GM12878 (cell line): ENCODE measurements around the gene CCDC120. TPM values are rescaled to one million over a fixed set of nuclear protein-coding genes. Genes with fewer than 3 reads are reported as not detected.

Experiments
- BCL11A ChIP-seq: IDR thresholded peaks from 2 replicates; pipeline ENCODE4 v1.6.1; 2011; ENCODE audit warnings: low read depth, low read length
- BHLHE40 ChIP-seq, 2 experiments: fragments of 450-650 bp in 1 of 2; IDR thresholded peaks; 2 replicates each; pipeline ENCODE4 v1.6.1; 2011 to 2017; ENCODE audit warnings: low read depth in 2 of 2, borderline replicate concordance in 1 of 2, improper control_type of control experiment in 1 of 2, low read length in 1 of 2, mild to moderate bottlenecking in 1 of 2
- CREB1 ChIP-seq: IDR thresholded peaks from 2 replicates; pipeline ENCODE4 v1.6.1; 2012; ENCODE audit warnings: low read depth, mild to moderate bottlenecking, inconsistent platforms
- CREM ChIP-seq: IDR thresholded peaks from 2 replicates; pipeline ENCODE4 v1.6.1; 2014; ENCODE audit warnings: antibody characterized with exemption, low read depth
- FOXM1 ChIP-seq: IDR thresholded peaks from 2 replicates; pipeline ENCODE4 v1.6.1; 2012; ENCODE audit warnings: low read depth, mild to moderate bottlenecking, inconsistent platforms, low read length, moderate library complexity
- GABPA ChIP-seq: IDR thresholded peaks from 2 replicates; pipeline ENCODE4 v1.6.1; 2014; ENCODE audit warnings: antibody characterized with exemption, low read depth, mild to moderate bottlenecking, inconsistent platforms
- GATAD2B ChIP-seq: fragments of 450-650 bp; conservative IDR thresholded peaks from 2 replicates; pipeline ENCODE4 v1.6.1; 2017; ENCODE audit warnings: low read depth, mild to moderate bottlenecking, moderate library complexity
- HDAC6 ChIP-seq: fragments of 200-600 bp; sonication (generic); IDR thresholded peaks from one replicate; pipeline ENCODE4 v1.8.0; 2017; ENCODE audit warnings: antibody characterized with exemption; ENCODE audit not compliant: unreplicated experiment
- IKZF2 ChIP-seq, 2 experiments: fragments of 450-650 bp; IDR thresholded peaks; 2 replicates each; pipeline ENCODE4 v1.6.1; 2017; ENCODE audit warnings: mild to moderate bottlenecking in 2 of 2, moderate library complexity in 2 of 2
- IRF3 ChIP-seq: fragments of 450-650 bp; IDR thresholded peaks from 2 replicates; pipeline ENCODE4 v1.6.1; 2014; ENCODE audit warnings: mild to moderate bottlenecking
- JUNB ChIP-seq: IDR thresholded peaks from 2 replicates; pipeline ENCODE4 v1.6.1; 2016; ENCODE audit warnings: antibody characterized with exemption, mild to moderate bottlenecking
- KAT2A ChIP-seq: conservative IDR thresholded peaks from 2 replicates; pipeline ENCODE4 v1.6.1; 2011; ENCODE audit warnings: low read depth, low read length; ENCODE audit not compliant: control insufficient read depth
- MEF2A ChIP-seq: IDR thresholded peaks from 2 replicates; pipeline ENCODE4 v1.6.1; 2011; ENCODE audit warnings: low read depth, mild to moderate bottlenecking, low read length, moderate library complexity; ENCODE audit not compliant: insufficient read depth
- NFIC ChIP-seq: IDR thresholded peaks from 2 replicates; pipeline ENCODE4 v1.6.1; 2012; ENCODE audit warnings: low read depth, mild to moderate bottlenecking, inconsistent platforms, low read length, moderate library complexity
- NFYA ChIP-seq: IDR thresholded peaks from 2 replicates; pipeline ENCODE4 v1.6.1; 2011; ENCODE audit warnings: low read depth, mild to moderate bottlenecking, low read length, improper control_type of control experiment, borderline replicate concordance
- POLR2A ChIP-seq: IDR thresholded peaks from 2 replicates; pipeline ENCODE4 v1.6.1; 2011; ENCODE audit warnings: low read depth, mild to moderate bottlenecking, low read length
- POU2F2 ChIP-seq: IDR thresholded peaks from 3 replicates; pipeline ENCODE4 v1.6.1; 2011; ENCODE audit warnings: low read depth, mild to moderate bottlenecking, low read length, borderline replicate concordance
- RUNX3 ChIP-seq: IDR thresholded peaks from 2 replicates; pipeline ENCODE4 v1.6.1; 2012; ENCODE audit warnings: low read length, inconsistent platforms
- SIN3A ChIP-seq: IDR thresholded peaks from 2 replicates; pipeline ENCODE4 v1.6.1; 2012; ENCODE audit warnings: low read depth, low read length, improper control_type of control experiment
- SMAD5 ChIP-seq: IDR thresholded peaks from 2 replicates; pipeline ENCODE4 v1.6.1; 2016; ENCODE audit warnings: antibody characterized with exemption, low read depth
- SMC3 ChIP-seq: IDR thresholded peaks from 2 replicates; pipeline ENCODE4 v1.6.1; 2011; ENCODE audit warnings: low read length, improper control_type of control experiment, borderline replicate concordance
- SP1 ChIP-seq: IDR thresholded peaks from one replicate; pipeline ENCODE4 v1.6.1; 2011; ENCODE audit warnings: low read depth, low read length
- STAT3 ChIP-seq: IDR thresholded peaks from 2 replicates; pipeline ENCODE4 v1.6.1; 2011; ENCODE audit warnings: low read depth, low read length, improper control_type of control experiment
- TAF1 ChIP-seq: IDR thresholded peaks from 2 replicates; pipeline ENCODE4 v1.6.1; 2011; ENCODE audit warnings: mild to moderate bottlenecking, low read depth, low read length, borderline replicate concordance
- TCF7 ChIP-seq: IDR thresholded peaks from 2 replicates; pipeline ENCODE4 v1.6.1; 2014; ENCODE audit warnings: antibody characterized with exemption, borderline replicate concordance
- ZNF24 ChIP-seq: fragments of 450-650 bp; IDR thresholded peaks from 2 replicates; pipeline ENCODE4 v1.6.1; 2017; ENCODE audit warnings: antibody characterized with exemption, mild to moderate bottlenecking
- polyA plus RNA-seq, 11 experiments: library from polyadenylated mRNA; depleted of rRNA in 4 of 11; unstranded in 6 of 11; stranded (reverse) in 5 of 11; fragments of >200 nt; fragmentation: Nextera tagmentation in 4 of 11; fragmentation: Illumina TruSeq in 1 of 11; extraction: Ambion mirVana in 4 of 11; extraction: Trizol in 1 of 11; gene quantifications; 1 replicate in 1 of 11; 2 replicates in 10 of 11; pipeline versions ENCODE4 v1.2.1 to v1.2.3, GENCODE V29; 2011 to 2016; ENCODE audit warnings: inconsistent platforms in 2 of 11, missing spikeins in 2 of 11, low read depth in 1 of 11
- total RNA-seq, 4 experiments: library from RNA; depleted of rRNA in 3 of 4; stranded (reverse); fragments of >200 nt in 3 of 4; fragmentation: Illumina TruSeq in 1 of 4; extraction: Trizol in 1 of 4; gene quantifications; 2 replicates each; pipeline versions ENCODE4 v1.2.1 to v1.2.3, GENCODE V29; 2013 to 2021
- TF ChIP-seq, protein P1 (sequence below): IDR thresholded peaks from 2 replicates; pipeline ENCODE4 v1.6.1; 2011; ENCODE audit warnings: mild to moderate bottlenecking, low read depth, low read length, moderate library complexity; ENCODE audit not compliant: insufficient replicate concordance
- TF ChIP-seq, protein P2 (sequence below): IDR thresholded peaks from 2 replicates; pipeline ENCODE4 v1.6.1; 2012; ENCODE audit warnings: mild to moderate bottlenecking, low read depth, low read length

CCDC120 gene
- total and polyA plus RNA-seq, 10 of the 15 experiments (the other 5 are each of a cell fraction or from before 2014, with no cell fraction given), result 0.11 to 4.1 (median 0.76) TPM

- TF ChIP-seq NFYA (no peak), POLR2A (peak; percentile 45), STAT3 (no peak), JUNB (no peak), GATAD2B (no peak), TAF1 (peak; percentile 52; the same call in 1 of the 2 replicates), CREM (peak; percentile 54; the same call in 1 of the 2 replicates), GABPA (peak; percentile 33; the same call in 1 of the 2 replicates), SP1 (peak; percentile 73), POU2F2 (no peak), SMAD5 (no peak), KAT2A (no peak), HDAC6 (no peak), SMC3 (peak; percentile 43; the same call in 1 of the 2 replicates), NFIC (no peak), MEF2A (no peak), RUNX3 (peak; percentile 31; the same call in 1 of the 2 replicates), SIN3A (no peak), IKZF2 (IDR thresholded peaks at IDR 0.05) (0 out of 4 replicates have a peak, but pooled peaks of 1 of the 2 experiments have one; percentile 22), TCF7 (no peak), FOXM1 (no peak), IRF3 (no peak), CREB1 (peak; percentile 86), ZNF24 (no peak), BHLHE40 (IDR thresholded peaks at IDR 0.05; ENCODE audit: borderline replicate concordance in 1 of 2, low read depth in 2 of 2, low read length in 1 of 2) (peak in 1 of 2 experiments; percentile 8; a peak in 1 of 4 replicates), BCL11A (no peak)
- TF ChIP-seq, protein P1, sequence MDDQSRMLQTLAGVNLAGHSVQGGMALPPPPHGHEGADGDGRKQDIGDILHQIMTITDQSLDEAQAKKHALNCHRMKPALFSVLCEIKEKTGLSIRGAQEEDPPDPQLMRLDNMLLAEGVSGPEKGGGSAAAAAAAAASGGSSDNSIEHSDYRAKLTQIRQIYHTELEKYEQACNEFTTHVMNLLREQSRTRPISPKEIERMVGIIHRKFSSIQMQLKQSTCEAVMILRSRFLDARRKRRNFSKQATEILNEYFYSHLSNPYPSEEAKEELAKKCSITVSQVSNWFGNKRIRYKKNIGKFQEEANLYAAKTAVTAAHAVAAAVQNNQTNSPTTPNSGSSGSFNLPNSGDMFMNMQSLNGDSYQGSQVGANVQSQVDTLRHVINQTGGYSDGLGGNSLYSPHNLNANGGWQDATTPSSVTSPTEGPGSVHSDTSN, result no peak
- TF ChIP-seq, protein P2, sequence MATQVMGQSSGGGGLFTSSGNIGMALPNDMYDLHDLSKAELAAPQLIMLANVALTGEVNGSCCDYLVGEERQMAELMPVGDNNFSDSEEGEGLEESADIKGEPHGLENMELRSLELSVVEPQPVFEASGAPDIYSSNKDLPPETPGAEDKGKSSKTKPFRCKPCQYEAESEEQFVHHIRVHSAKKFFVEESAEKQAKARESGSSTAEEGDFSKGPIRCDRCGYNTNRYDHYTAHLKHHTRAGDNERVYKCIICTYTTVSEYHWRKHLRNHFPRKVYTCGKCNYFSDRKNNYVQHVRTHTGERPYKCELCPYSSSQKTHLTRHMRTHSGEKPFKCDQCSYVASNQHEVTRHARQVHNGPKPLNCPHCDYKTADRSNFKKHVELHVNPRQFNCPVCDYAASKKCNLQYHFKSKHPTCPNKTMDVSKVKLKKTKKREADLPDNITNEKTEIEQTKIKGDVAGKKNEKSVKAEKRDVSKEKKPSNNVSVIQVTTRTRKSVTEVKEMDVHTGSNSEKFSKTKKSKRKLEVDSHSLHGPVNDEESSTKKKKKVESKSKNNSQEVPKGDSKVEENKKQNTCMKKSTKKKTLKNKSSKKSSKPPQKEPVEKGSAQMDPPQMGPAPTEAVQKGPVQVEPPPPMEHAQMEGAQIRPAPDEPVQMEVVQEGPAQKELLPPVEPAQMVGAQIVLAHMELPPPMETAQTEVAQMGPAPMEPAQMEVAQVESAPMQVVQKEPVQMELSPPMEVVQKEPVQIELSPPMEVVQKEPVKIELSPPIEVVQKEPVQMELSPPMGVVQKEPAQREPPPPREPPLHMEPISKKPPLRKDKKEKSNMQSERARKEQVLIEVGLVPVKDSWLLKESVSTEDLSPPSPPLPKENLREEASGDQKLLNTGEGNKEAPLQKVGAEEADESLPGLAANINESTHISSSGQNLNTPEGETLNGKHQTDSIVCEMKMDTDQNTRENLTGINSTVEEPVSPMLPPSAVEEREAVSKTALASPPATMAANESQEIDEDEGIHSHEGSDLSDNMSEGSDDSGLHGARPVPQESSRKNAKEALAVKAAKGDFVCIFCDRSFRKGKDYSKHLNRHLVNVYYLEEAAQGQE, result no peak
Observed at GRCh38 chrX:49043220-49043986, 15.4 kb upstream of the CCDC120 start, which contains the start of gene TFE3 (continued).
